HS-5 (cell line): ENCODE results near the gene CA9.

Experiments used
- DNase-seq: peaks from one replicate; pipeline ENCODE4 v3.0.0-alpha.2; 2012; ENCODE audit warnings: low read depth

CA9 gene

GRCh38 chr9:35717132-35717870 is 43.6 kb downstream of the CA9 start:
- DNase-seq: no peak

GRCh38 chr9:35718721-35719511 is 45.2 kb downstream of the CA9 start:
- DNase-seq: no peak

DNA sequence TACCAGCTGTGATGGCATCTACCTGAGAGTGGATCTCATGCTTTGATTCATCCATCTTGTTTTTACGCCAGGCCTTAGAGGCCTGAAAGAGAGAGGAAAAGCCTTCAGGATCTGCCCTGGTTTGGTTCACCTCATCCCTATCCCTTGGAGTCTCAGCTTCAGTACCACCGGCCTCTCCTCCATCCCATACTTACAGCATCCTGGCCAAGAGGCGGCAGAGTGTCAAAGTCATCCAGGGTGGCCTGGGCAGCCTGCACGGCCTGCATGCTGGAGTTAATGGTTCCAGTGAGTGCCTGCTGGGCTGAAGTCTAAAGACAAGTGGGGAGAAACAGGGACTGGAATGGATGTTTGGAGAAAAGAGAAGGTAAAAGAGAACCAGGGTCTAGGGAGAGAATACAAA is 45.8 kb downstream of the CA9 start:
- DNase-seq: no peak

GRCh38 chr9:35723426-35723825 is 49.7 kb downstream of the CA9 start:
- no peak for DNase-seq

DNA sequence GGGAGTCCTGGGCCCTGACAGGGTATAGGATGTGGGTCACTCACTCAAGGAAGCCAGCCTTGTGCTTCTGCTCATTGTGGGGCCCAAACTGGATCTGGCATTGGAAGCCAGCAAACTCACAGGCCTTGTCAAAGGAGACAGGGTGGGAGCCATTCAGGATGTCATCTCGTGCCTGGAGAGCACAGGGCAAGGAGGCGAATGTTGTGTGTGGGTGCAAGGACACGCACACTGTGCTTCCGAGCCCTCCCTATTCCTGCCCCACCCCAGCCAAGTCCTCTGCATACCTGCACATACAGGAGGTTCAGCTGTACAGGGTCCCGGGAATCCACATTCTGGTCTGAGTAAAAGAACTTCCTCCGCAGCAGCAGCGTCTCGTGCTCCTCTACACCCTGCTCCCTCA is 50.2 kb downstream of the CA9 start:
- no peak for DNase-seq

- DNase-seq: no peak
These were observed 51.6 kb downstream of the CA9 start for GRCh38 chr9:35725362-35725761.

DNA sequence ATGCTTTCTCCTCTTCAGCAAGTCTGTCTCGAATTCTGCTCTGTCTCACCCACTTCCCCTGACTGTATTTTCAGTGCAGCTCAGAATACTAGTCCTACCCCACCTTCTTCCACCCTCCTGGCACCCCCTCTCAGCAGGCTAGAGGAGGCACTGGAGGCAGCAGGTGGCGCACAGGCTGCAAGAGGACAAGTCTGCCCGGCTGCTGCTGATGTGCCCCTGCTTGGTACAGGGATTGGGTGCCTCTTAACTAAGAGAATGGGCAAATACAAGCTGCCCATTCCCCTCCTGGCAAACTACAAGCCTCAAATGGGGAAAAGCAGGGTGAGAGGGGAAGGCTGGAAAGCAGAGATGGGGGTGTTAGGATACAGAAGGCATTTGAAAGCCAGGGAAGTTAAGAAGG is 53.2 kb downstream of the CA9 start:
- no peak for DNase-seq

GRCh38 chr9:35727676-35728040 is 53.9 kb downstream of the CA9 start:
- DNase-seq: no peak

DNA sequence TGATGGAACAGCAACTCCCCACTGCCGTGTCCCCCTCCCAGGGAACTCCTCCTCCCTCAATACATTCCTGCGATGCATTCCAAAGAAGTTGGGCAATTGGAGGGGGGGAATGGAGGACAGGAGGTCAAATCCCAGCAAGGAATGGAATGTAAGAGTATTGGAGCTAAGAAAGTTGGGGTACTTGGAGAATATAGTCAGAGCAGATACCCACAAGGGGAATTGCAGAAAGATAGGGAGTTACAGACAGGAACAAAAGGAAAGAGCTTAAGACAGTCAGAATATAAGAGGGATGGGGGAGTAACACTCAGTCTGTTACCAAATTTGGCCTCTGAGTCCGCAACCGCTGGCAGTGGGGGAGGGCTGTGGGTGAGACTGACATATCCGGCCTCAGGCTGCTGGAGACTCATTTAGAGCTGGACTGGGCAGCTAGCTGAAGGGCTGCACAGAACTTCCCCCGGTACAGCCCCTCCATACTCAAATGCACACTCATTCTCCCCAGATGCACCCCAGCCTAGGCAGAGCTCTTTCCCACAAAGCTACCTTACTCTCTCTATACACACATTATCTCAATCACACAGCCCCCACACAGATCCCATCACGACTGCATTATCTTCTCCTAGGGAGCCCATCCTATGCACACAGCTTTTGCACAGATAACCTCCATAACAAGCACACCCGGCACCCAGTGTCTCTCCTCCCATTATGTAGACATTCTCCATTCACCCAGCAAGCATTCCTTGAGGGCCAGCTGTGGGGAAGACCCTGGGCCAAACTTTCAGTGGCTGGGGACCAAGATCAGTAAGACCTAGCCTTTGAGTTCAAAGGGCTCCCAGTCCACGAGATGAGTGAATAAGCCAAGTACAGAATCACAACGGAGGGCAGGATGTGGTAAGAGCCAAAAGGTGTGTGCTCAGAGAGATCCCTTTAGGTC is 54.6 kb downstream of the CA9 start:
- peak; percentile 94 for DNase-seq

- no peak for DNase-seq
These were observed 55.4 kb downstream of the CA9 start for GRCh38 chr9:35729101-35729500.

- peak; percentile 90 for DNase-seq
These were observed 56.2 kb downstream of the CA9 start for GRCh38 chr9:35729700-35730485.

DNA sequence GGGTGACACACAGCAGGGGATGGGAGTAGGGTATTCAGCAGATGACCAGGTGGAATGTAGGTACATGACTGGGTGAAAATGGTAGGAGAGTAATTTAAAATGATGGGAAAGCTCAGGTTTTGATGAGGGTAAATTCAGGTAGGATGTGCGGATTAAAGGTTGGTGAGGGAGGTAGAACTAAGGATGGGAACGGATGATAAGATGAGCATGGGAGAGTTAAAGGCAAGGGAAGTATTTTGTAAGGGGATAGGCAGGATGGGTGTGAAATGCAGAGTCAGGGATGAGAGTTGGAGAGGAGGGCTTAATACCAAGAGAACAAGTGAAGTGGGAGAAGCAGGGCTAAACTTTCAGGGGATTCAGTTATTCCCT is 56.7 kb downstream of the CA9 start:
- DNase-seq: no peak
